ENCODE results near the gene MGMT. TPM values are rescaled to one million over a fixed set of nuclear protein-coding genes. Genes with fewer than 3 reads are reported as not detected.
A peak's percentile ranks its signal among the peaks of the same experiment; 100 is the strongest.

The MGMT gene
- total and polyA plus RNA-seq, 2 donors (not counting 1 experiment from before 2014, with no cell fraction given) = 1.9 to 29.1 TPM

GRCh38 chr10:129525401-129525801 is 58.4 kb downstream of the MGMT start:
- no peak overlapping the region for H3K9ac ChIP-seq (ENCODE audit: insufficient read depth, low read length)
- no peaks in the 10 kb centered on the region for H3K36me3 ChIP-seq (ENCODE audit: control insufficient read depth, insufficient read depth, low read length)
- H2AFZ ChIP-seq (ENCODE audit: low read length) = no peak overlapping the region
- H3K27ac ChIP-seq (ENCODE audit: insufficient read depth, low read length) = no peak overlapping the region
- H3K9me3 ChIP-seq (ENCODE audit: control insufficient read depth, insufficient read depth, low read depth, low read length) = no peaks in the 10 kb centered on the region
- no peak overlapping the region for H3K4me3 ChIP-seq (replicated peaks in 1 of 4; ENCODE audit: control extremely low read depth in 1 of 4, insufficient read depth in 1 of 4, low read depth in 3 of 4, low read length in 4 of 4)
- H3K4me2 ChIP-seq (ENCODE audit: extremely low read depth, insufficient read depth, low read length) = no peak overlapping the region
- peak in 1 of 2 donors; percentile 69 for DNase-seq (ENCODE audit: low read depth in 2 of 2)
- H4K20me1 ChIP-seq (ENCODE audit: control insufficient read depth, extremely low read depth, insufficient read depth, low read length) = no peaks in the 10 kb centered on the region
- H3K79me2 ChIP-seq (ENCODE audit: control insufficient read depth, insufficient read depth, low read length) = no peaks in the 10 kb centered on the region
- no peak for TF ChIP-seq CTCF (conservative IDR thresholded peaks at IDR 0.05 in 1 of 2, IDR thresholded peaks at IDR 0.05 in 1 of 2; ENCODE audit: low read depth in 1 of 2, low read length in 2 of 2)
- no peak for TF ChIP-seq EZH2 (IDR thresholded peaks at IDR 0.05; ENCODE audit: low read length, missing control alignments)
- H3K4me1 ChIP-seq (ENCODE audit: control insufficient read depth, extremely low read depth, insufficient read depth, low read length) = no peaks in the 10 kb centered on the region
- H3K27me3 ChIP-seq (ENCODE audit: control insufficient read depth, insufficient read depth, low read length) = no peaks in the 10 kb centered on the region

- no peak for DNase-seq (ENCODE audit: low read depth in 2 of 2)
- no peaks in the 10 kb centered on the region for H4K20me1 ChIP-seq (ENCODE audit: control insufficient read depth, extremely low read depth, insufficient read depth, low read length)
- no peaks in the 10 kb centered on the region for H3K79me2 ChIP-seq (ENCODE audit: control insufficient read depth, insufficient read depth, low read length)
- no peaks in the 10 kb centered on the region for H3K27me3 ChIP-seq (ENCODE audit: control insufficient read depth, insufficient read depth, low read length)
- no peaks in the 10 kb centered on the region for H3K36me3 ChIP-seq (ENCODE audit: control insufficient read depth, insufficient read depth, low read length)
- H3K27ac ChIP-seq (ENCODE audit: insufficient read depth, low read length) = no peak overlapping the region
- no peak for TF ChIP-seq CTCF (conservative IDR thresholded peaks at IDR 0.05 in 1 of 2, IDR thresholded peaks at IDR 0.05 in 1 of 2; ENCODE audit: low read depth in 1 of 2, low read length in 2 of 2)
- TF ChIP-seq EZH2 (IDR thresholded peaks at IDR 0.05; ENCODE audit: low read length, missing control alignments) = no peak
- H3K4me2 ChIP-seq (ENCODE audit: extremely low read depth, insufficient read depth, low read length) = no peak overlapping the region
- H3K4me1 ChIP-seq (ENCODE audit: control insufficient read depth, extremely low read depth, insufficient read depth, low read length) = no peaks in the 10 kb centered on the region
- no peak overlapping the region for H3K9ac ChIP-seq (ENCODE audit: insufficient read depth, low read length)
- H3K4me3 ChIP-seq (replicated peaks in 1 of 4; ENCODE audit: control extremely low read depth in 1 of 4, insufficient read depth in 1 of 4, low read depth in 3 of 4, low read length in 4 of 4) = no peak overlapping the region
- H2AFZ ChIP-seq (ENCODE audit: low read length) = no peak overlapping the region
- no peaks in the 10 kb centered on the region for H3K9me3 ChIP-seq (ENCODE audit: control insufficient read depth, insufficient read depth, low read depth, low read length)
These were observed 59.9 kb downstream of the MGMT start for GRCh38 chr10:129526943-129527342.

- Histone ChIP-seq H3K4me3 (replicated peaks in 1 of 4; ENCODE audit: control extremely low read depth in 1 of 4, insufficient read depth in 1 of 4, low read depth in 3 of 4, low read length in 4 of 4) (no peak overlapping the region), H3K9ac (ENCODE audit: insufficient read depth, low read length) (no peak overlapping the region), H3K36me3 (ENCODE audit: control insufficient read depth, insufficient read depth, low read length) (no peaks in the 10 kb centered on the region), H3K27ac (ENCODE audit: insufficient read depth, low read length) (no peak overlapping the region), H3K79me2 (ENCODE audit: control insufficient read depth, insufficient read depth, low read length) (no peaks in the 10 kb centered on the region), H2AFZ (ENCODE audit: low read length) (no peak overlapping the region), H4K20me1 (ENCODE audit: control insufficient read depth, extremely low read depth, insufficient read depth, low read length) (no peaks in the 10 kb centered on the region), H3K27me3 (ENCODE audit: control insufficient read depth, insufficient read depth, low read length) (no peaks in the 10 kb centered on the region), H3K4me1 (ENCODE audit: control insufficient read depth, extremely low read depth, insufficient read depth, low read length) (no peaks in the 10 kb centered on the region), H3K4me2 (ENCODE audit: extremely low read depth, insufficient read depth, low read length) (no peak overlapping the region), H3K9me3 (ENCODE audit: control insufficient read depth, insufficient read depth, low read depth, low read length) (no peaks in the 10 kb centered on the region)
- DNase-seq (ENCODE audit: low read depth in 2 of 2) = no peak
- TF ChIP-seq EZH2 (IDR thresholded peaks at IDR 0.05; ENCODE audit: low read length, missing control alignments) (no peak), CTCF (conservative IDR thresholded peaks at IDR 0.05 in 1 of 2, IDR thresholded peaks at IDR 0.05 in 1 of 2; ENCODE audit: low read depth in 1 of 2, low read length in 2 of 2) (no peak)
These were observed 61.4 kb downstream of the MGMT start for GRCh38 chr10:129528376-129528978.

All from fibroblast of lung (primary cell).